HG03025 (cell line): ENCODE measurements around the gene SLC37A1.

Experiments
- ATAC-seq: cut with Tn5 transposase; IDR thresholded peaks from one replicate; pipeline ENCODE4 v1.9.1; 2021; ENCODE audit warnings: mild to moderate bottlenecking, moderate library complexity; ENCODE audit not compliant: unreplicated experiment, low FRiP score

SLC37A1 gene

DNA sequence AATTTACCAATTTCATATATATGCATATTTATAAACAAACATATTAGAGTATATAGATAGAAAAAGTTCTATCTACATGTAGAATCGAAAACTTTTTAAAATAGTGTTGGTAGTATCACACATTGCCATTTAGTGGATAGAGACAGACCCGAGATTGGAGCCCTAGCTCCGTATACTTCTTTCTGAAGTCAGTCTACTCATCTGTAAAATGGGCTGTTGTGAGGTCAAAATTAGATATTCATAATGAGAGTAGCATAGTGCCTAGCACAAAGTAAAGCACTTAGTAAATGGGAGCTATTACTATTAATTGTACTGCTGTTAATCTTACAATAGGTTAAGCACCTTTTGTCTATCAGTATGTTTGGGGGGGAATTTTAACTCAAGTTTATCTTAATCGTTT is 13.4 kb upstream of the SLC37A1 start:
- no peak for ATAC-seq

DNA sequence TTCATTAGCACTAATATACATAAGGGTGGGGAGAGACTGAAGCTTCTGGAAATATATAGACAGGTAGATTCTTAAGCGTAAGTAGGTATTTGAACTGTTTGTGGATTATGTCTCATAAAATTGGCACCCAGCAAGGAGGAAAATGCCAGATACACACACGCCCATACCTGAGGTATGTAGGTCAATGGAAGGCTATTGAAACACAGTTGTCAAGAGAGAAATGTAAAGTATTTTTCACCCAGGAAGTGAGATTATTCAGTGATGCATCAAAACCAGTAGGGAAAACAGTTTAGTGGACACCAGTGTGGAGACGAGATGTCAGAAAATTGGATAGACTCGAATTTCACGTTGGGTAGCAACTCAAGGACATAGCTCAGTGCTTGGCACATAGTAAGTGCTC is 12.9 kb upstream of the SLC37A1 start:
- no peak for ATAC-seq

DNA sequence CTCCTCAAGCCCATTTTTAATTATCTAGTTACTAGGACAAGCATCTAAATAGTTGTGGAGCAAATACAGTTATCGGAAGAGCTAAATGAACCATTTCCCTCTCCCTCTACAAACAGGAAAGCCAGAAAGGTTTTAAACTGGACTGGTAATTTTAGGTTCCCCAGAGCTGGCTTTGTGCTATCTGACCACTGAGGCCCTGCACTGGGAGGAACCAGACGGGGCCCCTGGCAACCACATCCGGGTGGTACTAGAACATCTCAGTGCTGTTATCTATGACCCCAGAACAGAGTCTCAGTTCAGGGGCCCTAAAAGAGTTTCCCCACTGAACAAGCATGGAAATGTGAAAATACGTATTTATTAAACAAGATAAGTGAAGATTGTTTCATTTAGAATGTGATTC is 9.9 kb upstream of the SLC37A1 start:
- no peak for ATAC-seq

DNA sequence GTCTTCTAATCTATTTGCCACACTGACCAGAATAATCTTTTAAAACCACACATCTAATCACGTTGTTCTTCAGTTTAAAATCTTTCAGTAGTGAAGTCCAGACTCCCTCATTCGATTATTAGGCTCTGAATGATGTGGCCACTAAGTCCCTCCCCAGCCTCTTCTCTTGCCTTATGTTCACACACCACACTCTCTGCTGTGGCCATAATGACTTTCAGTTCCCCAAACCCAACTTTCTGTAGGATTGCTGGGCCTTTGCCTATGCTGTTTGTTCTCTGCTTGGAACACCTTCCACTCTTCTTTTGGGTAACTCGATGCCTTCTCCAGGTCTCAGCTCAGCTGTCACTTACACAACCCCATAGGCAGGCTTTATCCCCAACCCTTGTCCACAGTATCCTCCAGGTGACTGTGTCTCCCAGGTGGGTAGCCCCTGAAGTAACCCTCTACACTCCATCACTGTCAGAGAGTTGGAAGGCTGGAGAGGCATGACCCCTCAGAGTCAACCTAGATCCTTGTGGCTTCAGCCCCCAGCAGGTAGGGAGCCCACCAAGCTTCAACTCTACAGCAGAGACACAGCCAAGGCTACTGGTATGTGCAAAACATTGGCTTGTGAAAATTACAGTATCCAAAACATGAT is 8.4 kb upstream of the SLC37A1 start:
- no peak for ATAC-seq

DNA sequence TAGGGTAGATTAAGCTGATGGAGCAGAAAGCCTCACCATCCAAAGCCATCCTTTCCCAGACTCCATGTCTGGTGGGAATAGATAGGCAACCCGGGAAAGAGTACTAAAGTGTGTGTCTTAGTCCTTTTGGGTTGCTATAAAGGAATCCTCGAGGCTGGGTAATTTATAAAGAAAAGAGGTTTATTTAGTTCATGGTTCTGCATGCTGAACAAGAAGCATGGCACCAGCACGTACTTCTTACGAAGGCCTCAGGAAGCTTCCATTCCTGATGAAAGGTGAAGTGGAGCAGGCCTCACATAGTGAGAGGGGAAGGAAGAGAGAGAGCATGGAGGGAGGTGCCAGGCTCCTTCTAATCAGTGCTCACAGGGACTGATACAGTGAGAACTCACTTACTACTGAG is 6.2 kb upstream of the SLC37A1 start:
- no peak for ATAC-seq

DNA sequence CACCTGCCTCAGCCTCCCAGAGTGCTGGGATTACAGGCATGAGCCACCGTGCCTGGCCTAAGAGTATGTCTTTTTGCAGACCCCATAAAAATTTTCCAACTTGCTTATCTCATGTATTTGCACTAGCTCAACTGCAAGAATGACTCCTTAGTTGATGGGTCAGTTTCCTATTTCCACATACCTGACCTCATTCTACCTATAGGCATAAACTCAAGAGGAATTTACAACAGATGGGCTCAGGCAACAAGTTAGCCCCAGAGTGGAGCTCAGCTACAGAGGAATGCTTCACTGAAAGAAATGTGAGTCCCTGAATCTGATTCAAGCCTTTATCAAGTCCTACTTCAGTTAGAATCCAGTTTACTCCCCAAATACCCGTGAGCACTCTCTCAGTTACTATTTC is 5.3 kb upstream of the SLC37A1 start:
- ATAC-seq, result no peak

DNA sequence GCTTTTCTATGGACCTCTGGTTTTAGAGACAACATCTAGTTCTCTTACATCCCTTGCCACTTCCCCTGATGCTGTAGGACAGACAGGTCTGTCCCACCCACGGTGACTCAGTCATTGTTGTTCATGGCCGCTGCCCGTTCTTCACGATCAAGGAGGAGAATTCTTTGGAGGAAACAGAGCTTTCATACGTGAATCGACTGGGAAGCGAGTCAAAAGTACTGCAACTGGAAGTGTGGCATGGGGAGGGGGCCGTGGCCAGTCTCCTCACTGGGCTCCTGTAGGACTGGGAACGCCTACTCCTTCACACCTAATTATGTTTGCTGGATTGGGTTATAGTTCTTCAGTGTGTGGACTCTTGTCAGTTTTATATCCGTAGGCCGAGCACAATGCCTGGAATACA is 4.4 kb upstream of the SLC37A1 start:
- no peak for ATAC-seq

DNA sequence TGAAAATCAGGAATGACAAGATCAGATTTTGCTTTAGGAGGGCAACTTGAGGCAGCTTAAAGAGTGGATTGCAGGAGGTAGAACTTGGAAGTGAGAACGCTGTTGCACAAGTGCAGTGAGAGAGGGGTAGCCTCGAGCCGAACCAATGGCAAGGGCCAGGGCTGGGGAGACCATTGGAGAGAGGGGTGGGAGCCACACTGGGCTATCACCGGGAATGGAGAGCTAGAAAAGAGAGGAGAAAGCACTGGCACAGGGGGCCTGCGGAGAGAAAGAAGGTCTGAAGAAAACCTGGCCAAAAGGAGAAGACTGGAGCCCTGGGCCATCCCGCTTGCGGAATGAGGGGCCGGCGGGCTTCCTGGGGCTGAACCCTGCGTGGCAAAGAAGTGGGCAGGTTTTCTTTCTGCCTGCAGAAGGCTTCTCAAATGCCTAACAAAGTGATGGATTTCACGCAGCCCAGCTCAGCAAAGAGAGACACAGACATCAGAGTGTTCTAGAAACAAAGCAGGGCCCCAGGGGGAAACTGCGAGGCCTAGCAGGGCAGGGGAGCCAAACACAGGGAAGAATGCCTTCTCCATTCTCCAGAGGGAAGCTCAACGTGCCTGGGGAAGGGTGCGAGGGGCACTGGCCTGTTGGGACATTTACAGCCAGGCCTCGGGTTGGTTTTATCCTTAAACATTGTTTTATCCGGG is 1.2 kb upstream of the SLC37A1 start:
- ATAC-seq, result no peak

DNA sequence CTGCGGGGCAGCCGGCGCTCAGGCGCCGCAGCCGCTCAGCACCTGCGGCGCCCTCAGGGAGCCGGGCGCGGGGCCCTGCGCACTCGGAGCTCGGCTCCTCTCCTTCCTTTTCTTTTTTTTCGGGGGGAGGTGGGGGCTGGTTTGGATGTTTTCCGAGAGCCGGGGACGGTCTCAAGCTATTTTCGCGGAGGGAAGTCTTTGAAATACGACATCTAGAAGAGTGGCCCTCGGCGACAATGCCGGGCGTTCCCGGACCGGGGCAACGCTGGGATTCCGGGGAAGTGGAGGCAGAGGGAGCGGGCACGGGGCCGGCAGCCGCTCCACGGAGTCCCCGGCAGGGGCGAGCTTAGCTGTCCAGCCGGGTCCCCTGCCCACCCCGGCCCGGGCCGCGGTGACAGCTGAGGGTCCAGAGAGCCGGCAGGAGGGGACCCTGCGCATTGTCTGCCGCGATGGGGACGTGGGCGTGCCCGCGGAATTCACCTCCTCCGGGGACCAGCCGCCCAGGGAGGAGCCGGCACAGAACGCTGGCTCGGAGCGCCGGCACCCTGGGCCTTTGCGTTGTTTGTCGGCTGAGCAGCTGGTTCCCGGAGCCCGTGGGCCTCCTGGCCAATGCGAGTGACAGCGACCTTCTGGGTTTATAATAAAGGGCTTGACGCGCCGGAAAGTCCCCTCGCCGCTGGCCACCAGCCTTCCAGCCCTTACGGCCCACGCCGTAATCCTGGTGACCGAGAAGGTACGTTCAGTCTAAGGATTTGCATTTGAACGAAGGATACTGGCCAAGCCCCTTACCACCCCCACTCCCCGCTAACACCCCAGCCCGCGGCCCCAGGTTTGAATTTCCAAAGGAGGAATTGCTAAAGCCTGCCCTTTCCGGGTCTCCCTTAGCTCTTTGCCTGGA is 582 bp downstream of the SLC37A1 start:
- ATAC-seq, result peak; percentile 29

DNA sequence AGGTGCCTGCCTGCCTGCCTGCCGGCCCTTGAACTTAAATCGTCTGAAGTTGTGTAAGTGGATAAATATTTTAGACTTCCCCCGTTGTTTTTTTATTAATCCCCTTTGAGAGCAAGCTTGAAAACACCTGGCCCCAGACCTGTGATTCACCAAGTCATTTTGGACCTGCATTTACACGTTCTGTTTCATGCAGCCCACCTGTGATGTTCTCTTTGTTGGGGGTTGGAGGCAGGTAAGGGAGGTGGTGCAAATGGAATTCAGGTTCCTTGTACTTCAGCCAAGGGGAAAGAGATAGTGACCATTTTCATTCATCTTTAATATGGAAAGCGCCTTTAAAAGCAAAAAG is 1.2 kb downstream of the SLC37A1 start:
- ATAC-seq, result no peak

DNA sequence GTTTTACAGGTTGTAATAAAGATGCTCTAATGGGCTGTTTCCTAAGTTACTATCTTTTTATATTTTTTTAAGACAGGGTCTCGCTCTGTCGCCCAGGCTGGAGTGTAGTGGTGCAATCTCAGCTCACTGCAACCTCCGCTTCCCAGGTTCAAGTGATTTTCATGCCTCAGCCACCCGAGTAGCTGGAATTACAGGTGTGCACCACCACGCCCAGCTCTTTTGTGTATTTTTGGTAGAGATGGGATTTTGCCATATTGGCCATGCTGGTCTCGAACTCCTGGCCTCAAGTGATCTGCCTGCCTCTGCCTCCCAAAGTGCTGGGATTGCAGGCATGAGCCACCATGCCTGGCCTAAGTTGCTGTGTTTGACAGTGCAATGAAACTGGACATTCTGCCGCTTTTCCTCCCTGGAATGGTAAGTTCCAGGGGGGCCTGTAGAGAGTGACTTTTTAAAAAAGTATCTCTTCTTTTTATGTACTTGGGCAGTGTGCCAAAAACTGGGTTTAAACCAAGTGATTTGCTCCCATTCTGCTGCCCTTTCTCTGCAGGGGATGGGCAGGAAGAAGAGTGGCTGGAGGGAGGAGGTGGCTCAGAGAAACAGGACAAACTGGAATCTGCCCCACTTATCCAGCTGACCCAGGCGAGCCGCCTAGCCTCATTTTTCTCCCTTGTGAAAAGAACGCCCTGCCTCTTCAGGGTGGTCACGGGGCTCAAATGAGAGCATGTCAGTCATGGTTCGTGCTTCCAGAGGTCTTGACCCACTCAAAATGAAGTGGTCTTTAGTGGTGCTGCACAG is 2.3 kb downstream of the SLC37A1 start:
- ATAC-seq, result no peak

DNA sequence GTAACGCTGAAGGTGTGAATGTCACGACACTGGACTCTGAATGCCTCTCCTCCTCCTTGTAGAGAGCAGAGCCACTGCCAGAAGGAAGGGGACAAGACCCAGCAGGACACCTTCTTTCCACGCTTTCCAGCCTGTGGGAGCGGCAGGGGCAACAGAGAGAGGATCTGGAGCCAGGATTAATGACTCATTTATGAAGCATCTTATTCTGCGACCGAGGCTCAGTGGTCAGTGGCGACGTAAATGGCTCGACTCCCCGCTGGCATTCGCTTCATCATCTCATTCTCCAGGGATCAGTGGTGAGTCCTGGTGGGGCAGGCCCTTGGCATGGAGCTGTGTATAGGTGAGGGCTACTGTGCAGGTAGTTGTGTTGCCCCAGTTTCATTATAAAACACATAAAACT is 4.6 kb downstream of the SLC37A1 start:
- no peak for ATAC-seq

DNA sequence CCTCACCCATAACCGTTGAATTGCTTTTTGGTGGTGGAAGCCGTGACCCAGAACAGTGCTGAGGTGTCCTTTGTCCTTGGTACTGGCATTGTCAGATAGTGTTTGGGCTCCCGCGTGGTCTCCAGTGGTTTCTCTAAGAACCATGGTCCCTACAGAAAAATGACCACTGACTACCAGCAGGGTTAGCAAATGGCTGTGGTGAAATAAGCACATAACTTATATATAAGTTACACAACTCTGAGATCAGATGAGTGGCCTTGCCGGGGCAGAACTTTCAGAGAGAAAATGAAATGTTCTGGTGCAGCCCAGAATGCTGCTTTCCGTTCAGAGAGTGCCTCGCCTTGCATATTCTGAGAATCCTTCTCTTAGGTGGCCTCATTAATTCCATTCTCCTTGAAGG is 5.0 kb downstream of the SLC37A1 start:
- ATAC-seq, result no peak

DNA sequence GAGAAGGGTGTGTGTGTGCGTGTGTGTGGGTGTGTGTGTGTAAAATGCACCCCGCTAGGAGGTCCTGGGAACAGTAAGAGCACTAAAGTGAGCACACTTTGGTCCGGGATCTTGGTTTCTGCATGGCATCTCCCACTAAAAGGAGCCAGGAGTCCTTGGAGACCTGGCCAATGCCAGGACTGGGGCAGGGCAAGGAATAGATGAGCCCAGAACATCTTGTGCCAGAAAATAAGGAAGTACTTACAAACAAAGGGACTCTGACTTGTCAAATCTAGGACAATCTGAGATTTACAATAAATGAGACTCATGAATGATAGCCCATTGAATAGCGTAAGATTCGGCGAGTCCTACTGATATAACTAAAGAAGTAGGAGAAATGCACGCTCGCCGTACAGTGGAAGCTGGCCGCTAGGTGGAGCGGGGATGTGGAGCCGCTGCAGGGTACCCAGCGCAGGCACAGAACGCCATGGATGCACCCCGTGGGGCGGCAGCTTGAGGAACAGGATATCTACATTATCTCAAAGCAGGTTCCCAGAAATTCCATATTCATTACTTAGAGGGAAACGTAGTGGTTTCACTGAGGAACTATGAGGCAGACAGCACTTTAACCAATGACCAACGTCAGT is 7.1 kb downstream of the SLC37A1 start:
- no peak for ATAC-seq

DNA sequence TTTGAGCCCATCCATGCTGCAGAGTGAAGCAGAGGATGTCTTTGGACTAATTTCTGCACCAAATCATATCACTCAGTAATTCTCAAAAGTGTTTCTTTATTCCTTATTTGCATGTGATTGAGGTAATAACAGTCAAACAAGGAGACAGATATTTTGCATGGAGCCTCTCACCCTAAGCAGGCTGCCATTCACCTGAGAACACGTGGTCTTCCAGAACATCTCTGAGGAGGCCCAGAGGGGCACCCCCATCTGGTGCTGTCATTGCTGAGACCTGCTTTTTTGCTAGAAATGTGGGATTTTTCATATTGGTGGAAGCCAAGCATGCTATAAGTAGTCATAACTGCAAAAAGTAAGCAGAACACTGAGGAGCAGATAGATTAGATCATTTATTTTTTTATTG is 7.7 kb downstream of the SLC37A1 start:
- no peak for ATAC-seq

DNA sequence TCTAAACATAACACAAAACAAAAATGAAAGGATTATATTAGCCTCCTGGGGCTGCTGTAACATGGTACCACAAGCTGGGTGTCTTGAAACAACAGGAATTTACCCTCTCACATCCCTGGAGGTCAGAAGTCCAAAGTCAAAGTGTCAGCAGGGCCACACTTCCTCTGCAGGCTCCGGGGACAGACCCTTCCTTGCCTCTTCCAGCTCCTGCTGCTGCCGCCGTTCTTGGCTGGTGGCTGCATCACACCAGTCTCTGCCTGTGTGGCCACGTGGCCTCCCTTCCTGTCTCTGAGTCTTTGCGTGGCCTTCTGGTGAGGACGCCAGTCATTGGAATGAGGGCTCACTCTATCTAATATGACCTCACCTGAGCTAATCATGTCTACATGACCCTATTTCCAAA is 8.2 kb downstream of the SLC37A1 start:
- ATAC-seq, result no peak

DNA sequence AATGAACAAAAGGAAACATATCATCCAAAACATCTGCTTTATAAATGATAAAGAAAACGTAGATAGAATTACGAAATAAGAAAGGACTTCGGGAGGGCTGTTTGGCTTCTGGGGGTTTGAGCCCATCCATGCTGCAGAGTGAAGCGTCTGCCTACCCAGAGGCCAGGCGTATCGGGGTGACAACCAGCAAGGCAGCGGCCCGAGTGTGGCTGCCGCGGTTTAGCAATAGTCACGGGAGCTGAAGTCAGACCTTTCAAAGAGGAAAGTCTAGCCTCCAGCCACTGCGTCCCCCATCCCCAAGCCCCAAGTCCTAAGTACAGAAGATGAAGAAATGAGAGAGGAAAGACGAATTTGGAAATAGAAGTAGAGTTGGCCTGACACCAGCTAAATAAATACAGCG is 8.6 kb downstream of the SLC37A1 start:
- ATAC-seq, result no peak

DNA sequence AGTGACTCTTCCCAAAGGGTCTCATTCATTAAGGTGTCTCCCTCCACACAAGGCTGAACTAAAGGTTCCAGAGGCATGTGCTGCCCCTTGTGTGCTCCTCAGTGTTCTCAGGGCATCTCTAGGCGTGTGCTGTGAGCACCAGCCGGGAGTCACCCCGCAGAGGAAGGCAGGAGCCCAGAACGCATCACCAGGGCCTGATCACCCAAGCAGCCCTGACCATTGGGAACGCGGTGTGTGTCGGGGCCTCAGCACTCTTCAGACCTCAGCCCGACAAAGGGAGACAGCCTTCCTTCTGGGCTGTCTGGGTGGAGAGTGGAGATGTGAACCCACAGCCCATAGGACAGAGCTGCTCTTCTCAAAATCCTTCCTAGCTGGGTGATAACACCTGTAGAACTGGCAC is 9.1 kb downstream of the SLC37A1 start:
- ATAC-seq, result no peak

DNA sequence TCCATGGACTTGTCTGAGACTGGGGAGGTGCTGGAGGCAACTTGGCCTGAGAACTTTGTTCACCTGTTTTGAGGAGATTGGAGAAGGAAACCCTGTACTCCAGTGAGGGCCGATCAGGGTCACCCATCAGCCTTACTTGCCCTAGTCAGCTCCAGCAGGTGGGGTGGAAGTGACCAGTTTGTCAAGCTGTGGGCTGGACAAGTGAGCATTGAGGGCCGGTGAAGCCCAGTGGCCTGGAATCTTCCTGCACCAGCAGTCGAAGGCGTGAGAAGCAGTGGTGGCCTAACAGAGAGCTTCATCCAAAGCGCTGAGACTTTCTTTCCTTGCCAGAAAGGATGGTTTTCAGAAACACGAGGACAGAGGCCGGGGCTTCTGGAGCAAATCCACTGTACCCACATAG is 9.6 kb downstream of the SLC37A1 start:
- ATAC-seq, result no peak

DNA sequence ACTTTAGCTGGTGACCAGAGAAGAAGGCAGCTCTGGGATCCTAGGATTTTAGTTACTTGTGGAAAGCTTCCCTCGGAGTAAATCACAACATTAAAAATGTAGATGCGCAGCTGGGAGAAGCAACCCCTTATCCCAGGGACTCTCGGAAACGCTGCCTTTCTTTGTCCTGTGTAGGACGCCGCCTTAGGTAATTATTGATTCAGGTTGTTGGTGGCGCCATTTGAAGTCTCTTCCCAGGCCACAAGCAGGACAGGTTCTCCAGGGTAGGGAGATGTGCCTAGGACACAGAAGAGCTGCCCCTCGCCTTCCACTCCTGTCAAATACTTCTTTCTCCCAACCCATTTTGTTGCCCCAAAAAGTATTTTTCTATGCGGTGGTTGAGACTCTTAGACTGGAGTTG is 10.3 kb downstream of the SLC37A1 start:
- no peak for ATAC-seq
